GM12878 (cell line): ENCODE measurements around the gene GABRR1. TPM values are rescaled to one million over a fixed set of nuclear protein-coding genes. Genes with fewer than 3 reads are reported as not detected.

Experiments used
- ATAC-seq: fragments of 200-7000 bp; cut with Tn5 transposase; 3 replicates; pipeline ENCODE4 v1.9.1; 2020; ENCODE audit warnings: mild to moderate bottlenecking, moderate library complexity
- BruUV-seq: library from RNA; stranded (reverse); fragments of 400-500 nt; replicated peaks from 2 replicates; lab custom pipeline; 2021; lab: Mats Ljungman, UMichigan
- CTCF ChIA-PET: fragments of 300-600 bp; sonication (Branson Sonifier 250); formaldehyde crosslinking; extraction: SDS; loops from one replicate; lab custom pipeline; 2021; ENCODE audit warnings: inconsistent platforms; lab: Yijun Ruan, JAX
- POLR2A ChIA-PET: fragments of 350-600 bp; formaldehyde crosslinking; extraction: SDS; loops from one replicate; lab custom pipeline; 2021; ENCODE audit warnings: inconsistent platforms; lab: Charles Lee
- RAD21 ChIA-PET: fragments of 300-600 bp; sonication (Branson Sonifier 250); formaldehyde crosslinking; loops from one replicate; lab custom pipeline; 2023; ENCODE audit warnings: antibody characterized with exemption; ENCODE audit not compliant: unreplicated experiment; lab: Charles Lee
- SMC1A ChIA-PET: fragments of 300-600 bp; sonication (Branson Sonifier 250); formaldehyde crosslinking; loops from one replicate; lab custom pipeline; 2023; ENCODE audit not compliant: unreplicated experiment, uncharacterized antibody; lab: Charles Lee
- DNase-seq: peaks from one replicate; pipeline ENCODE4 v3.0.0-alpha.2; 2011; ENCODE audit warnings: low read depth, low spot score
- FAIRE-seq: peaks from 3 replicates; lab custom pipeline; 2011; peaks lifted over from hg19 to GRCh38; lab: Jason Lieb, UNC
- H2AFZ ChIP-seq: 2 replicates; pipeline ENCODE4 v1.6.0; 2011; ENCODE audit warnings: low read depth, low read length, control low read depth; ENCODE audit not compliant: control insufficient read depth
- H3K27ac ChIP-seq: 2 replicates; pipeline ENCODE4 v1.5.1; 2011; ENCODE audit warnings: control low read depth; ENCODE audit not compliant: control insufficient read depth, insufficient read depth
- H3K27me3 ChIP-seq, 2 experiments: replicated peaks in 1 of 2; 2 replicates each; pipeline versions ENCODE4 v1.6.0 to v1.6.1; 2011; ENCODE audit warnings: low read length in 1 of 2; ENCODE audit not compliant: control insufficient read depth in 2 of 2, insufficient read depth in 2 of 2
- H3K36me3 ChIP-seq, 2 experiments: 2 replicates each; pipeline ENCODE4 v1.5.1; 2011; ENCODE audit warnings: low read length in 1 of 2; ENCODE audit not compliant: control insufficient read depth in 2 of 2, insufficient read depth in 2 of 2
- H3K4me1 ChIP-seq: 2 replicates; pipeline ENCODE4 v1.6.1; 2011; ENCODE audit warnings: mild to moderate bottlenecking, low read length, moderate library complexity, mixed read lengths; ENCODE audit not compliant: control insufficient read depth, insufficient read depth
- H3K4me2 ChIP-seq: 2 replicates; pipeline ENCODE4 v1.6.0; 2011; ENCODE audit warnings: control low read depth; ENCODE audit not compliant: control insufficient read depth, insufficient read depth
- H3K4me3 ChIP-seq: fragments of 200-600 bp; sonication (generic); 2 replicates; pipeline ENCODE4 v1.5.1; 2016
- H3K79me2 ChIP-seq: 2 replicates; pipeline ENCODE4 v1.6.0; 2011; ENCODE audit warnings: low read length; ENCODE audit not compliant: control insufficient read depth, insufficient read depth
- H3K9ac ChIP-seq: 2 replicates; pipeline ENCODE4 v1.8.0; 2011; ENCODE audit warnings: low read length, control low read depth, mixed read lengths; ENCODE audit not compliant: control insufficient read depth, insufficient read depth
- H3K9me3 ChIP-seq: replicated peaks from 3 replicates; pipeline ENCODE4 v1.5.1; 2011; ENCODE audit warnings: mild to moderate bottlenecking, low read length; ENCODE audit not compliant: control insufficient read depth, insufficient read depth
- H4K20me1 ChIP-seq: 2 replicates; pipeline ENCODE4 v1.6.0; 2011; ENCODE audit not compliant: control insufficient read depth, insufficient read depth
- CBFB ChIP-seq: IDR thresholded peaks from 2 replicates; pipeline ENCODE4 v1.6.1; 2016; ENCODE audit warnings: antibody characterized with exemption, low read depth
- HDAC2 ChIP-seq: fragments of 200-600 bp; sonication (generic); IDR thresholded peaks from 2 replicates; pipeline ENCODE4 v1.6.1; 2017
- IKZF2 ChIP-seq, 2 experiments: fragments of 450-650 bp; IDR thresholded peaks; 2 replicates each; pipeline ENCODE4 v1.6.1; 2017; ENCODE audit warnings: mild to moderate bottlenecking in 2 of 2, moderate library complexity in 2 of 2
- MEF2B ChIP-seq: fragments of 450-650 bp; IDR thresholded peaks from 2 replicates; pipeline ENCODE4 v1.6.1; 2018; ENCODE audit warnings: mild to moderate bottlenecking, moderate library complexity; ENCODE audit not compliant: partially characterized antibody, poor library complexity, severe bottlenecking
- POU2F2 ChIP-seq: IDR thresholded peaks from 3 replicates; pipeline ENCODE4 v1.6.1; 2011; ENCODE audit warnings: low read depth, mild to moderate bottlenecking, low read length, borderline replicate concordance
- RBBP5 ChIP-seq: fragments of 200-600 bp; sonication (generic); conservative IDR thresholded peaks from 2 replicates; pipeline ENCODE4 v1.6.1; 2016
- RUNX3 ChIP-seq: IDR thresholded peaks from 2 replicates; pipeline ENCODE4 v1.6.1; 2012; ENCODE audit warnings: low read length, inconsistent platforms
- SPI1 ChIP-seq: IDR thresholded peaks from 2 replicates; pipeline ENCODE4 v1.6.1; 2011; ENCODE audit warnings: low read depth, mild to moderate bottlenecking, low read length, moderate library complexity, borderline replicate concordance; ENCODE audit not compliant: insufficient read depth
- SREBF2 ChIP-seq: IDR thresholded peaks from 2 replicates; pipeline ENCODE4 v1.6.1; 2012; ENCODE audit warnings: mild to moderate bottlenecking, low read length
- ZNF384 ChIP-seq: IDR thresholded peaks from 2 replicates; pipeline ENCODE4 v1.6.1; 2012; ENCODE audit warnings: low read depth, mild to moderate bottlenecking, low read length, improper control_type of control experiment, borderline replicate concordance
- WGBS: methylation state at CpG from one replicate; pipeline ENCODE4 v1.1.6; 2016; ENCODE audit warnings: low lambda C conversion rate; ENCODE audit not compliant: insufficient replicate concordance, insufficient coverage; ENCODE audit errors: missing lambda C conversion rate; 5-methylcytosine and 5-hydroxymethylcytosine counted together
- in situ Hi-C: fragments of 300-500 bp; cut with MboI; formaldehyde crosslinking; loops from 9 replicates; pipeline ENCODE4 v1.14.3; 2018; ENCODE audit warnings: mixed read lengths
- intact Hi-C: fragments of 100-400 bp; cut with micrococcal nuclease; formaldehyde crosslinking; loops from one replicate; pipeline ENCODE4 v1.14.2; 2022; ENCODE audit not compliant: unreplicated experiment
- polyA plus RNA-seq, 11 experiments: library from polyadenylated mRNA; depleted of rRNA in 4 of 11; unstranded in 6 of 11; stranded (reverse) in 5 of 11; fragments of >200 nt; fragmentation: Nextera tagmentation in 4 of 11; fragmentation: Illumina TruSeq in 1 of 11; extraction: Ambion mirVana in 4 of 11; extraction: Trizol in 1 of 11; gene quantifications; 1 replicate in 1 of 11; 2 replicates in 10 of 11; pipeline versions ENCODE4 v1.2.1 to v1.2.3, GENCODE V29; 2011 to 2016; ENCODE audit warnings: inconsistent platforms in 2 of 11, missing spikeins in 2 of 11, low read depth in 1 of 11
- total RNA-seq, 4 experiments: library from RNA; depleted of rRNA in 3 of 4; stranded (reverse); fragments of >200 nt in 3 of 4; fragmentation: Illumina TruSeq in 1 of 4; extraction: Trizol in 1 of 4; gene quantifications; 2 replicates each; pipeline versions ENCODE4 v1.2.1 to v1.2.3, GENCODE V29; 2013 to 2021
- TF ChIP-seq, protein P1 (sequence below): IDR thresholded peaks from 2 replicates; pipeline ENCODE4 v1.6.1; 2012; ENCODE audit warnings: low read depth, low read length, improper control_type of control experiment
- TF ChIP-seq, protein P2 (sequence below): fragments of 450-650 bp; IDR thresholded peaks from 2 replicates; pipeline ENCODE4 v1.6.1; 2014; ENCODE audit warnings: mild to moderate bottlenecking
- TF ChIP-seq, protein P3 (sequence below): IDR thresholded peaks from 2 replicates; pipeline ENCODE4 v1.6.1; 2011; ENCODE audit warnings: mild to moderate bottlenecking, low read depth, low read length, moderate library complexity; ENCODE audit not compliant: insufficient replicate concordance

GABRR1 gene
- total and polyA plus RNA-seq, 10 of the 15 experiments (the other 5 are each of a cell fraction or from before 2014, with no cell fraction given): not detected

DNA sequence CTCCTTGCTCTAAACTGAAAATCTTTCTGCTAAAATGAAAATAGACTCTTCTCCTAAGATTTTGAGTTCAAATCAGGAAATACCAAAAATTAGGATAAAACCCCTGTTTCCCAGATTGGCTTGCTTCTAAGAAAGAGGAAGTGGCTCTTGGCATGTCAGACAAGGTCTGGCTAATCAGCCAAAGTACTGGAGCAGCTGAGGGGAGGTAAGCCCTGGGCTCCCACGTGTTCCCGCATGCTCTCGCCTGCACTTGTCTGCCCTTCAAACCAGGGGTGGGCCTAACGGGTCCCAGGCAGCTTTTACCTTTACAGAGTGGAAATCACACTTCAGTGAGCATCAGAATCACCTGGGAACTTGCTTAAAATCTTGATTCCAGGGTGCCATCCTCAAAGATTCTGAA, 43.2 kb upstream of the GABRR1 start (continued):
- TF ChIP-seq IKZF2 (IDR thresholded peaks at IDR 0.05): peak in 1 of 2 experiments; percentile 43; a peak in 2 of 4 replicates

DNA sequence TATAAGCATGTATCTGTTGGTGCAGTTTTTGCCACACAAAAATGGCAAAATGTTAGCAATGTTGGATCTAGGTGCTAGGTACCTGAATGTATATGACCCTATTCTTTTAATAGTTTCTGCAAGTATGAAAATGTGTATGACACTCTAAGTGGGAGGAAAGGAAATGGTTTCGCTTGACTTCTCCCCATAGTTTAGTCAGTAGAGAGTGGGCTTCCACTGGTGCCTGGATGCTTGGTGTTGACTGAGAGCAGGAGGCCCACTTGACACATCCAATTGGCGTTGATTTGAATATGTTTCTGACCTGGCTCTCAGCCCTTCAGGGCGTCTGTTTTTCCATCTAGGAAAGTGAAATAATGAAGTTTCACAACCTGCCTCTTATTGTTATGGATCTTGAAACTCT, 41.8 kb upstream of the GABRR1 start:
- no peak overlapping the region for H3K9ac ChIP-seq
- POLR2A ChIA-PET: interaction anchor here (0.6 kb wide), 1 partner anchor 12 kb away, joined by 3 read pairs; no protein-coding TSS in a partner anchor
- in situ Hi-C loops: no loop called here
- peaks cover 26% of the 10 kb centered on the region for H3K4me1 ChIP-seq
- H3K4me2 ChIP-seq: peak overlapping the region; percentile 40
- TF ChIP-seq RUNX3 (peak; percentile 31), SREBF2 (no peak), HDAC2 (no peak)
- WGBS: 9% methylated on average over 3 of the region's 3 CpGs
- H3K79me2 ChIP-seq: no peaks in the 10 kb centered on the region
- no peak overlapping the region for H3K27ac ChIP-seq
- no peaks in the 10 kb centered on the region for H3K36me3 ChIP-seq
- intact Hi-C loops: no loop called here
- BruUV-seq: no TSS peak
- no peak overlapping the region for H3K4me3 ChIP-seq
- no peaks in the 10 kb centered on the region for H3K9me3 ChIP-seq
- peak; percentile 75 for ATAC-seq
- FAIRE-seq: no peak
- no peaks in the 10 kb centered on the region for H3K27me3 ChIP-seq
- CTCF ChIA-PET: interaction anchor here (0.7 kb wide), 2 partner anchors 27 to 345 kb away, joined by 3 to 4 read pairs; no protein-coding TSS in a partner anchor
- SMC1A ChIA-PET: interaction anchor here (1.0 to 1.8 kb wide), 3 partner anchors 11 to 380 kb away, joined by 4 to 7 read pairs (median 4); no protein-coding TSS in a partner anchor
- RAD21 ChIA-PET: interaction anchor here (1.1 kb wide), 1 partner anchor 113 kb away, joined by 3 read pairs; no protein-coding TSS in a partner anchor
- H2AFZ ChIP-seq: no peak overlapping the region
- DNase-seq: no peak
- no peaks in the 10 kb centered on the region; the same call in 1 of the 2 replicates for H4K20me1 ChIP-seq

DNA sequence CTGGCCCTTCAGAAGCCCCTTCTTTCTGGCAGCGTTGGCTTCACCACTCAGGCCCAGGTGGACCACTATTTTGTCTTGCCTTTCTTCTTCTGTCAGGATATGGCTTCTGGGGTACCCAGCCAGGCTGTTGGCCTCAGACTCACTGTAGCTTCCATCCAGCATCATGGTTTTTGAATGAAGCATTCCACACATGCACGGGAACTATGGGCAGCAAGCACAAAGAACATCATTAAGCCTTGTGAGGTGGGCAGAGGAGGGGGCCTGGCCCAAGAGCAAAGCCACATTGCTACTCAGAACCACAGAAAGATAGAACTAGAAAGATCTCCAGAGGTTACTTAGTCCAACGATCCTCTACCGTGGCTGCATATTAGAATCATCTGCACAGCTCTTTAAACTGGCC, 40.6 kb upstream of the GABRR1 start:
- H3K27me3 ChIP-seq: no peaks in the 10 kb centered on the region
- no peak overlapping the region for H3K27ac ChIP-seq
- no peak overlapping the region for H3K4me2 ChIP-seq
- in situ Hi-C loops (no loop called here), intact Hi-C loops (no loop called here)
- no peaks in the 10 kb centered on the region for H3K36me3 ChIP-seq
- 71% methylated on average over 4 of the region's 4 CpGs for WGBS
- no peaks in the 10 kb centered on the region; the same call in 1 of the 2 replicates for H4K20me1 ChIP-seq
- H3K4me3 ChIP-seq: no peak overlapping the region
- POLR2A ChIA-PET: no interaction called here
- FAIRE-seq: no peak
- no peaks in the 10 kb centered on the region for H3K79me2 ChIP-seq
- no peaks in the 10 kb centered on the region for H3K9me3 ChIP-seq
- no peak for ATAC-seq
- RAD21 ChIA-PET: interaction anchor here (1.1 kb wide), 1 partner anchor 114 kb away, joined by 3 read pairs; no protein-coding TSS in a partner anchor
- H3K9ac ChIP-seq: no peak overlapping the region
- CTCF ChIA-PET: interaction anchor here (1.0 kb wide), 1 partner anchor 115 kb away, joined by 3 read pairs; no protein-coding TSS in a partner anchor
- SMC1A ChIA-PET: no interaction called here
- no peak overlapping the region for H2AFZ ChIP-seq
- H3K4me1 ChIP-seq: peaks cover 26% of the 10 kb centered on the region
- no TSS peak for BruUV-seq
- no peak for DNase-seq
- TF ChIP-seq ZNF384 (no peak), POU2F2 (no peak), CBFB (no peak), RBBP5 (no peak), IKZF2 (IDR thresholded peaks at IDR 0.05) (no peak), MEF2B (no peak), SPI1 (no peak)
- TF ChIP-seq, protein P1, sequence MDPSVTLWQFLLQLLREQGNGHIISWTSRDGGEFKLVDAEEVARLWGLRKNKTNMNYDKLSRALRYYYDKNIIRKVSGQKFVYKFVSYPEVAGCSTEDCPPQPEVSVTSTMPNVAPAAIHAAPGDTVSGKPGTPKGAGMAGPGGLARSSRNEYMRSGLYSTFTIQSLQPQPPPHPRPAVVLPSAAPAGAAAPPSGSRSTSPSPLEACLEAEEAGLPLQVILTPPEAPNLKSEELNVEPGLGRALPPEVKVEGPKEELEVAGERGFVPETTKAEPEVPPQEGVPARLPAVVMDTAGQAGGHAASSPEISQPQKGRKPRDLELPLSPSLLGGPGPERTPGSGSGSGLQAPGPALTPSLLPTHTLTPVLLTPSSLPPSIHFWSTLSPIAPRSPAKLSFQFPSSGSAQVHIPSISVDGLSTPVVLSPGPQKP: no peak
- TF ChIP-seq, protein P2, sequence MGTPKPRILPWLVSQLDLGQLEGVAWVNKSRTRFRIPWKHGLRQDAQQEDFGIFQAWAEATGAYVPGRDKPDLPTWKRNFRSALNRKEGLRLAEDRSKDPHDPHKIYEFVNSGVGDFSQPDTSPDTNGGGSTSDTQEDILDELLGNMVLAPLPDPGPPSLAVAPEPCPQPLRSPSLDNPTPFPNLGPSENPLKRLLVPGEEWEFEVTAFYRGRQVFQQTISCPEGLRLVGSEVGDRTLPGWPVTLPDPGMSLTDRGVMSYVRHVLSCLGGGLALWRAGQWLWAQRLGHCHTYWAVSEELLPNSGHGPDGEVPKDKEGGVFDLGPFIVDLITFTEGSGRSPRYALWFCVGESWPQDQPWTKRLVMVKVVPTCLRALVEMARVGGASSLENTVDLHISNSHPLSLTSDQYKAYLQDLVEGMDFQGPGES: no peak
- TF ChIP-seq, protein P3, sequence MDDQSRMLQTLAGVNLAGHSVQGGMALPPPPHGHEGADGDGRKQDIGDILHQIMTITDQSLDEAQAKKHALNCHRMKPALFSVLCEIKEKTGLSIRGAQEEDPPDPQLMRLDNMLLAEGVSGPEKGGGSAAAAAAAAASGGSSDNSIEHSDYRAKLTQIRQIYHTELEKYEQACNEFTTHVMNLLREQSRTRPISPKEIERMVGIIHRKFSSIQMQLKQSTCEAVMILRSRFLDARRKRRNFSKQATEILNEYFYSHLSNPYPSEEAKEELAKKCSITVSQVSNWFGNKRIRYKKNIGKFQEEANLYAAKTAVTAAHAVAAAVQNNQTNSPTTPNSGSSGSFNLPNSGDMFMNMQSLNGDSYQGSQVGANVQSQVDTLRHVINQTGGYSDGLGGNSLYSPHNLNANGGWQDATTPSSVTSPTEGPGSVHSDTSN: no peak
